Measurements from ENCODE around the gene ATP5PB. TPM values are rescaled to one million over a fixed set of nuclear protein-coding genes. Genes with fewer than 3 reads are reported as not detected.

The ATP5PB gene
- total RNA-seq, 1 experiment from 2014 or later, result 323 TPM

DNA sequence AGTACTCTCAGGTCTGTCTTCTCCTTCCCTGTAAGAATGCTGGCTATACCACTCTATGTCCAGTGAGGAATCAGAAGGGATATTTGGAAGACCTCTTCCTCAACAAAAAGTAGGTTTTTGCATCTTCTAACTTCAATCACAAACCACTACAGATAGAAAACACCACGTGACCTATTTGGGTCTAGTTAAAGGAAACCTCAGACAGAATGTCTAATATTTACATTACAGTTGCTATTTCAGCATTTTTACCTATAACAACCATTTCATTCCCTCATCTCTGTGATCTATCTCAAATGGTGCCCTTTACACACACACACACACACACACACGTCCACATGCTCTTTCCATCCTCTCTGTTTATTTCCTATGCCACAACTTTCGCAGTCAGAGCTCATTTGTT, 62.1 kb downstream of the ATP5PB start:
- ChIA-PET POLR2A (no interaction called here), CTCF (no interaction called here), RAD21 (ENCODE audit: low non-redundant PET in 1 of 2, low total read pairs in 2 of 2, uncharacterized antibody in 2 of 2, unreplicated experiment in 2 of 2) (no interaction called here)
- ATAC-seq (no peak), DNase-seq (ENCODE audit: low read depth, low spot score) (no peak)
- intact Hi-C loops (cut with micrococcal nuclease), result no loop called here
- no peak for TF ChIP-seq ZNF274 (IDR thresholded peaks at IDR 0.05; ENCODE audit: low read depth, low read length)
- TF ChIP-seq CEBPB (IDR thresholded peaks at IDR 0.05; ENCODE audit: low read depth), result no peak
- Histone ChIP-seq H4K20me1 (ENCODE audit: insufficient read depth) (no peaks in the 10 kb centered on the region), H3K79me2 (ENCODE audit: insufficient read depth, low read length) (no peaks in the 10 kb centered on the region), H2AFZ (ENCODE audit: low read depth, low read length, poor library complexity, severe bottlenecking) (no peak overlapping the region), H3K9ac (ENCODE audit: low read length) (no peak overlapping the region), H3K36me3 (ENCODE audit: control insufficient read depth in 1 of 2, insufficient read depth in 2 of 2, low read length in 2 of 2) (no peaks in the 10 kb centered on the region), H3K9me2 (ENCODE audit: insufficient read depth) (no peaks in the 10 kb centered on the region), H3K4me3 (replicated peaks in 1 of 2; ENCODE audit: low read depth in 1 of 2, low read length in 2 of 2) (no peak overlapping the region), H3K27me3 (ENCODE audit: insufficient read depth, low read length) (no peaks in the 10 kb centered on the region), H3K27ac (ENCODE audit: low read depth, low read length) (no peak overlapping the region), H3K9me3 (ENCODE audit: control insufficient read depth in 1 of 2, insufficient read depth in 1 of 2, low read depth in 1 of 2, low read length in 2 of 2) (no peaks in the 10 kb centered on the region), H3K4me2 (ENCODE audit: low read length) (no peak overlapping the region), H3K4me1 (ENCODE audit: control insufficient read depth in 1 of 2, insufficient read depth in 2 of 2, low read length in 2 of 2) (peaks cover 9 to 16% of the 10 kb centered on the region in 2 experiments)
- no TSS peak for BruUV-seq (replicated peaks)

Other genes starting within 250 kb of the ATP5PB start
- 31.9 TPM for gene DENND2D, start 248.8 kb upstream of the ATP5PB start, total RNA-seq (2021; ENCODE audit: unreplicated experiment)
- not detected for gene CHI3L2, start 221.8 kb upstream of the ATP5PB start, total RNA-seq (2021; ENCODE audit: unreplicated experiment)
- not detected for gene CHIA, start 158.6 kb upstream of the ATP5PB start, total RNA-seq (2021; ENCODE audit: unreplicated experiment)
- gene OVGP1, start 21.7 kb upstream of the ATP5PB start, total RNA-seq (2021; ENCODE audit: unreplicated experiment), result 3.0 TPM
- 42.5 TPM for gene WDR77, start 208 bp upstream of the ATP5PB start, total RNA-seq (2021; ENCODE audit: unreplicated experiment)
- 0.52 TPM for gene C1orf162, start 24.5 kb downstream of the ATP5PB start, total RNA-seq (2021; ENCODE audit: unreplicated experiment)
- not detected for gene ADORA3, start 54.2 kb downstream of the ATP5PB start, total RNA-seq (2021; ENCODE audit: unreplicated experiment)
- not detected for gene TMIGD3, start 54.2 kb downstream of the ATP5PB start, total RNA-seq (2021; ENCODE audit: unreplicated experiment)
- gene RAP1A, start 170.3 kb downstream of the ATP5PB start, total RNA-seq (2021; ENCODE audit: unreplicated experiment), result 46.2 TPM

Measured in HCT116 (cell line).